KOPT-K1 (cell line): ENCODE results near the gene PCNT.

Source experiments
- H3K27ac ChIP-seq: fragments of 200-600 bp; sonication (generic); 2 replicates; pipeline ENCODE4 v1.5.1; 2016; ENCODE audit warnings: antibody characterized with exemption, mild to moderate bottlenecking, low read depth, low read length; ENCODE audit not compliant: poor library complexity, severe bottlenecking
- H3K36me3 ChIP-seq: fragments of 200-600 bp; sonication (generic); 2 replicates; pipeline ENCODE4 v1.5.1; 2017; ENCODE audit warnings: antibody characterized with exemption, mild to moderate bottlenecking, low read length, moderate library complexity; ENCODE audit not compliant: insufficient read depth
- H3K9me3 ChIP-seq: fragments of 200-600 bp; sonication (generic); 2 replicates; pipeline ENCODE4 v1.5.1; 2017; ENCODE audit warnings: antibody characterized with exemption, low read length, mild to moderate bottlenecking; ENCODE audit not compliant: insufficient read depth, poor library complexity, severe bottlenecking

Gene PCNT

GRCh38 chr21:46472246-46472645 is 148.3 kb downstream of the PCNT start:
- Histone ChIP-seq H3K27ac (no peak overlapping the region), H3K36me3 (no peaks in the 10 kb centered on the region; the same call in none of the 2 replicates), H3K9me3 (no peaks in the 10 kb centered on the region)

DNA sequence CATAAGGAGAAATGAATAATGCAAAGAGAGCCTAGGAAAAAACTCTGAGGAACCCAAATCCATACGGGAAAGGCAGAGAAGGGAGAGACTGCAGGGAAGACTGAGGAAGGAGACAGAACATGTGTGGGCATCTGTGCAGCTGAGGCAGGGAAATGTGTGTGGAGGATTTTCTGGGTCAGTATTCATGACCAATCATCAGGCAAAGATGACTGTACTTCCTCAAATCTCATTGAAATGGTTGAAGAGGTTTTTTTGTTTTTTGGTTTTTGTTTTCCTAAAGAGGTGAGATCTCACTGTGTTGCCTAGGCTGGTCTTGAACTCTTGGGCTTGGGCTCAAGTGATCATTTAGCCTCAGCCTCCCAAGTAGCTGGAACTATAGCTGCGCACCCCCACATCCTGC is 150.4 kb downstream of the PCNT start:
- Histone ChIP-seq H3K27ac (no peak overlapping the region), H3K9me3 (no peaks in the 10 kb centered on the region), H3K36me3 (no peaks in the 10 kb centered on the region; the same call in 1 of the 2 replicates)

- no peak overlapping the region for H3K27ac ChIP-seq
- peaks cover under 1% of the 10 kb centered on the region for H3K36me3 ChIP-seq
- H3K9me3 ChIP-seq: no peaks in the 10 kb centered on the region
Observed at GRCh38 chr21:46475296-46475695, 151.3 kb downstream of the PCNT start.

- Histone ChIP-seq H3K9me3 (no peaks in the 10 kb centered on the region), H3K27ac (no peak overlapping the region), H3K36me3 (peaks cover 10% of the 10 kb centered on the region)
Observed at GRCh38 chr21:46477765-46478164, 153.8 kb downstream of the PCNT start.

- Histone ChIP-seq H3K36me3 (peaks cover 10% of the 10 kb centered on the region), H3K27ac (no peak overlapping the region), H3K9me3 (no peaks in the 10 kb centered on the region)
Observed at GRCh38 chr21:46478910-46479309, 155.0 kb downstream of the PCNT start.

DNA sequence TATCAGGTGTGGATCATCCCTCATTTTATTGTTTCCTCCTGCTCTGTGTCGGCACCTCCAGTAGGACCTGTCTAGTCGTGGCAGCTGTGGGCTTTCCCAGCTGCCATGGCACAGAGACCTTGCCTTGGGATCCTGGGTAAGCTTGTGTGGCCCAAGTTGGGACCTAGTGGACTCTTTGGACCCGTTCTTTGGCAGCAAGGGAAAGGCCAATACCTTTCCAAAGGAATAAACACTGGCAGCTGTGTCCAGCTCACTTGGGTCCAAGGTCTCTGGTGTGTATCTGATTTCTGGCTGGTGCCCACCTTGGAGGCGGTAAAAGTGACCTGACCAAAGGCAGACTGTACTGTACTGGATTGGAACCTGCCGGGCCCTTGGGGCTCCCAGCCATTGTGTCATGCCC is 156.5 kb downstream of the PCNT start:
- H3K36me3 ChIP-seq: peaks cover 18% of the 10 kb centered on the region; the same call in 1 of the 2 replicates
- H3K27ac ChIP-seq: no peak overlapping the region

GRCh38 chr21:46482225-46482845 is 158.4 kb downstream of the PCNT start:
- Histone ChIP-seq H3K9me3 (no peaks in the 10 kb centered on the region), H3K36me3 (peaks cover 35% of the 10 kb centered on the region; the same call in 1 of the 2 replicates), H3K27ac (no peak overlapping the region)

More for the DNA sequence above, 156.5 kb downstream of the PCNT start:
- no peaks in the 10 kb centered on the region for H3K9me3 ChIP-seq

- H3K27ac ChIP-seq: no peak overlapping the region
- H3K9me3 ChIP-seq: no peaks in the 10 kb centered on the region
- peaks cover 37% of the 10 kb centered on the region; the same call in 1 of the 2 replicates for H3K36me3 ChIP-seq
Observed at GRCh38 chr21:46482846-46483231, 158.9 kb downstream of the PCNT start.

GRCh38 chr21:46483300-46484295 is 159.6 kb downstream of the PCNT start:
- no peak overlapping the region for H3K27ac ChIP-seq
- H3K36me3 ChIP-seq: peaks cover 37% of the 10 kb centered on the region; the same call in 1 of the 2 replicates
- no peaks in the 10 kb centered on the region for H3K9me3 ChIP-seq

DNA sequence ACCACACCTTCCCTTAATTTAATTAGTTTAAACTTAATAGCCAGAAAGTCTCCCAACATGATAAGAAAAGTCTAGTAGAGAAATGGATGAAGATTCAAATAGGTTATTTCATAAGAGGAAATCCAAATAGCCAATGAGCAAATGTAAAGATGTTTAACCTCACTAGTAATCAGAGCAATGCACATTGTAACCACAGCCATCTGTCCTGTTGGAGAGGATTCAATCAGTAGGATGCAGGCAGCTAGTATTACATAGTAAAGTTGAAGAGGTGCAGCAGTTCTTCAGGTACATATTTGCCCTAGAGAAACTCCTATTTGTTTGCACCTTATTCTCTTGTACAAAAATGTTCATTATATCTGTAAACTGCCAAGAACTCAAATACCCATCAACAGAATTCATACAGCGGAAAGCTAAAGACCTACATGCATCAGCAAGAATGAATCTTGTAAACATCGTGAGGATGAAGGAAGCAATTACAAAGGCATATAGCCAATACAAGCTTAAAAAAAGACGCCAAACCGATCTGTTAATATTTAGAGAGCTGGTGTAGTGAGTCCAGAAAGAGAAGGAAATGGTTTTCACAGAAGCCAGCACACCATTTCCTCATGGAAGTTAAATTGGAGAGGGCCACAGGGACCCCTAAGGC is 162.6 kb downstream of the PCNT start:
- Histone ChIP-seq H3K27ac (no peak overlapping the region), H3K9me3 (no peaks in the 10 kb centered on the region), H3K36me3 (peaks cover 39% of the 10 kb centered on the region; the same call in 1 of the 2 replicates)

GRCh38 chr21:46489162-46489663 is 165.3 kb downstream of the PCNT start:
- peaks cover 19% of the 10 kb centered on the region for H3K9me3 ChIP-seq
- peaks cover 65% of the 10 kb centered on the region; the same call in 1 of the 2 replicates for H3K36me3 ChIP-seq
- peak overlapping the region; percentile 14 for H3K27ac ChIP-seq

DNA sequence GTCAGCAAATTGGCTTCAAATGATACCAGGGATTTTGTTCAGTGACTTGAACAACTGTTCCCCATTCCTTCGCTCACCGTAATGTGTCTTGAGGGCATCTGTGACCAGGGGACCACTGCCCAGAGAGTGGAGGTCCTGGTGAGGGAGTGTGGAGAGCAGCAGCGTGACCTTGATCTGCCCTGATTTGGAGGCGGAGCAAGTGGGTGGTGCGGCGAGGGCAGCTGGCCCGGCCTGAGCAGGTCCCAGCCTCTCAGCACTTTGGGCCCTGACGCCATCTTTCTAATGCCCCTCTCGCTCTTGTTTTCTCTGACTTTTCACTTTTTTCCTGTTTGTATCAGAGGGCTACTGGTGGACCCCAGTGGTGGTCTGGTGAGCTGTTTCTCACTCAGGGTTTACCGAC is 165.8 kb downstream of the PCNT start:
- no peak overlapping the region for H3K27ac ChIP-seq
- H3K36me3 ChIP-seq: peaks cover 65% of the 10 kb centered on the region; the same call in 1 of the 2 replicates
- H3K9me3 ChIP-seq: peaks cover 19% of the 10 kb centered on the region

- H3K9me3 ChIP-seq: peaks cover 19% of the 10 kb centered on the region
- H3K27ac ChIP-seq: no peak overlapping the region
- peaks cover 50% of the 10 kb centered on the region; the same call in 1 of the 2 replicates for H3K36me3 ChIP-seq
Observed at GRCh38 chr21:46491553-46491952, 167.6 kb downstream of the PCNT start.

- peaks cover 50% of the 10 kb centered on the region for H3K36me3 ChIP-seq
- no peak overlapping the region for H3K27ac ChIP-seq
Observed at GRCh38 chr21:46492851-46493250, 168.9 kb downstream of the PCNT start.

DNA sequence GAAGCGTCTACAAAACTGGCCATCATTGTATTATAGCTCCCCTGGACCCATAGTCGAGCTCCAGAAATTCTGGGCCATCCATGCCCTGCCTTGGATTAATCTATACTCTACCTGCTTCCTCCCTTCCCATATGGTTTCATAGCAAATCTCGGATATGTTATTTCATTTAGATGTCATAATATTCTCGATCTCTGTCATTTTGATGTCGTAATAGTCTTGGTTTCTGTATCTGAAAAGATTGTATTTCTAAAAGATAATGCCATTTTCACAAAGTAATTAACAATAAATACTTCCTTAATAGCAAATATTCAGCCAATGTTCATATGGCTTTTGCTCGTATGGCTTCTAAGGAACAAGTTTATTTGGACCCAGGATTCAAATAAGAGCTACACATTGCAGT is 169.9 kb downstream of the PCNT start:
- Histone ChIP-seq H3K9me3 (peaks cover 19% of the 10 kb centered on the region), H3K36me3 (peaks cover 59% of the 10 kb centered on the region), H3K27ac (no peak overlapping the region)

More at GRCh38 chr21:46492851-46493250, 168.9 kb downstream of the PCNT start:
- H3K9me3 ChIP-seq: peaks cover 19% of the 10 kb centered on the region
